Thyroid gland (tissue), 4 donors: ENCODE results near the gene PAQR5. TPM values are rescaled to one million over a fixed set of nuclear protein-coding genes. Genes with fewer than 3 reads are reported as not detected.

Experiments used
- DNase-seq, 2 donors: peaks; one replicate each; pipeline ENCODE4 v3.0.0-alpha.2; 2019
- H3K27ac ChIP-seq, 3 donors: fragments of 200-600 bp; sonication (generic); 1 replicate in 2 of 3; 2 replicates in 1 of 3; pipeline ENCODE4 v1.5.1; 2016 to 2019; ENCODE audit warnings: mild to moderate bottlenecking in 1 of 3, moderate library complexity in 1 of 3
- H3K27me3 ChIP-seq: fragments of 200-600 bp; sonication (generic); one replicate; pipeline ENCODE4 v1.5.1; 2019
- H3K36me3 ChIP-seq, 2 donors: fragments of 200-600 bp; sonication (generic); one replicate each; pipeline ENCODE4 v1.5.1; 2016 to 2019
- H3K4me1 ChIP-seq, 2 donors: fragments of 200-600 bp; sonication (generic); one replicate each; pipeline ENCODE4 v1.5.1; 2017 to 2019
- H3K4me3 ChIP-seq, 3 donors: fragments of 200-600 bp; sonication (generic); replicated peaks in 1 of 3; 1 replicate in 2 of 3; 2 replicates in 1 of 3; pipeline ENCODE4 v1.5.1; 2016; ENCODE audit warnings: mild to moderate bottlenecking in 1 of 3
- H3K9me3 ChIP-seq: fragments of 200-600 bp; sonication (generic); one replicate; pipeline ENCODE4 v1.5.1; 2017
- CTCF ChIP-seq, 6 experiments: fragments of 200-600 bp in 3 of 6; fragments of 450-650 bp in 3 of 6; sonication (generic) in 3 of 6; IDR thresholded peaks; one replicate each; pipeline ENCODE4 v1.5.1; 2016 to 2019; ENCODE audit warnings: antibody characterized with exemption in 6 of 6, mild to moderate bottlenecking in 2 of 6, inconsistent platforms in 1 of 6, moderate library complexity in 1 of 6
- POLR2A ChIP-seq, 2 donors: fragments of 450-650 bp; IDR thresholded peaks; one replicate each; pipeline ENCODE4 v1.6.1; 2017; ENCODE audit warnings: antibody characterized with exemption in 2 of 2, mild to moderate bottlenecking in 2 of 2, moderate library complexity in 1 of 2
- WGBS, 2 donors: methylation state at CpG; one replicate each; pipeline ENCODE4 v1.1.5; 2017; 5-methylcytosine and 5-hydroxymethylcytosine counted together
- intact Hi-C: fragments of 100-400 bp; cut with DNase I; formaldehyde crosslinking; loops from one replicate; pipeline ENCODE4 v1.15.1; 2023
- total RNA-seq, 4 donors: library from RNA; depleted of rRNA; stranded (reverse); fragments of >200 nt; gene quantifications; one replicate each; pipeline ENCODE4 v1.2.3, GENCODE V29; 2016

The PAQR5 gene
- total RNA-seq, 4 donors from 2014 or later, result 0.24 to 1.5 (median 0.65) TPM

DNA sequence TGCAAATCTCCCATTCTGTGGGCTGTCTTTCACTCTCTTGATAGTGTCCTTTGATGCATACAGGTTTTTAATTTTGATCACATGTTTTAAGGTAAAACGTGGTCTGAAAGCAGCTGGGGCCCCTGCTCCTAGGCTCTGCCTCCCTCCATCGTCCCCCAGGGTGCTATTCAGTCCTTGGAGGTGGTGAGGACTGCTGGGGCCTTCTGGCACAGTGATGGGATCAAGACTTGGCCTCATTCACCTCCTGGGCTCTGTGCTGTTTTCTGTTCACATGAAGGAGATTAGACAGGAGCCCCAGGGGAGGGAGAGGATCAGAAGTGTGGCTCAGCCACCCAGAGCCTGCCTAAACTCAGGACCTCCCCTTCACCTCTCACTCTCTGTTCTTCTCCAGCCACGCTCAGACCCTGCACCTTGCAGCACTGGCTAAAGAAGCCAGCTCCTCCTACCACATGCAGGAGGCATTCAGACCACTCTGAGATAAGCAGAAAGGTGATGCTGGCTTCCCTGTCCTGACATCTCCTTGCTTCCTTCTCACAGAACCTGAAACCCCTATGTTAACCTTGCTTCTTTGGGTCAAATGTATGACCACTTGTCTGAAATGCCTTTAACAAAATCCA is 43.9 kb downstream of the PAQR5 start:
- Histone ChIP-seq H3K9me3 (no peaks in the 10 kb centered on the region), H3K27me3 (no peaks in the 10 kb centered on the region), H3K4me1 (peaks cover 23 to 24% of the 10 kb centered on the region in 2 donors), H3K27ac (no peak overlapping the region), H3K36me3 (no peaks in the 10 kb centered on the region), H3K4me3 (no peak overlapping the region)
- DNase-seq, result no peak
- intact Hi-C loops, result no loop called here
- TF ChIP-seq CTCF (IDR thresholded peaks at IDR 0.05), result no peak
- no peak for TF ChIP-seq POLR2A (IDR thresholded peaks at IDR 0.05)
- WGBS, 2 donors, result 74 to 81% methylated on average over 3 of the region's 3 CpGs

DNA sequence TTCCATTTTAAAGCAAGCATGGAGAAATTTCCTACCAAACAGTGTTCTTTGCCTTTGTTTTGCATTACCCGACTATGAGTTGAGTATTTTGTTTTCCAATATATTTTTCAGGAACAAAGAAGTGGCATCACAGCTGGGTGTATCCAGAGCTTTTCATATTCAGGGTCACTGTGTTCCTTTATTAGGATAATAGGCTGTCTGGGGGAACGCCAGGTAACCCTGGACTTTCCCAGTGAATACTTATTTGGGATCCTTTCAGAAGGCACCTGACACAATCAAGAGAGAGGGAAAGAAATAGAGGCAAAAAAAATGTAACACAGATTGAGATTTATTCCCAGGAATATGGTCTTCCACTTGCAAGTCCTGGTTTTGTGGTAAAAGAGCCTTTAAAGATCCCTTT is 44.4 kb downstream of the PAQR5 start:
- TF ChIP-seq CTCF (IDR thresholded peaks at IDR 0.05) (no peak), POLR2A (IDR thresholded peaks at IDR 0.05) (no peak)
- DNase-seq, result no peak
- intact Hi-C loops, result no loop called here
- no peaks in the 10 kb centered on the region for H3K9me3 ChIP-seq
- H3K4me3 ChIP-seq, result no peak overlapping the region
- 17 to 32% methylated on average over 2 of the region's 2 CpGs for WGBS, 2 donors
- no peaks in the 10 kb centered on the region for H3K27me3 ChIP-seq
- no peaks in the 10 kb centered on the region for H3K36me3 ChIP-seq
- no peak overlapping the region for H3K27ac ChIP-seq
- peaks cover 23 to 24% of the 10 kb centered on the region in 2 donors for H3K4me1 ChIP-seq

- DNase-seq, result no peak
- H3K27ac ChIP-seq, result peak overlapping the region in 1 of 3 donors; percentile 73
- intact Hi-C loops, result no loop called here
- peaks cover 23 to 24% of the 10 kb centered on the region in 2 donors for H3K4me1 ChIP-seq
- no peaks in the 10 kb centered on the region for H3K9me3 ChIP-seq
- TF ChIP-seq CTCF (IDR thresholded peaks at IDR 0.05) (no peak), POLR2A (IDR thresholded peaks at IDR 0.05) (no peak)
- 81 to 82% methylated on average over 2 of the region's 2 CpGs for WGBS, 2 donors
- H3K36me3 ChIP-seq, result no peaks in the 10 kb centered on the region
- no peak overlapping the region for H3K4me3 ChIP-seq
- H3K27me3 ChIP-seq, result no peaks in the 10 kb centered on the region
These were observed 45.5 kb downstream of the PAQR5 start for GRCh38 chr15:69344238-69344637.

GRCh38 chr15:69346112-69346511 is 47.4 kb downstream of the PAQR5 start:
- WGBS, 2 donors, result 88% methylated on average over 5 of the region's 5 CpGs
- H3K9me3 ChIP-seq, result no peaks in the 10 kb centered on the region
- H3K27me3 ChIP-seq, result no peaks in the 10 kb centered on the region
- TF ChIP-seq POLR2A (IDR thresholded peaks at IDR 0.05) (no peak), CTCF (IDR thresholded peaks at IDR 0.05) (no peak)
- intact Hi-C loops, result no loop called here
- H3K36me3 ChIP-seq, result no peaks in the 10 kb centered on the region
- H3K27ac ChIP-seq, result peak overlapping the region in 2 of 3 donors; percentile 50 to 73
- no peak for DNase-seq
- no peak overlapping the region for H3K4me3 ChIP-seq
- peaks cover 23 to 24% of the 10 kb centered on the region in 2 donors for H3K4me1 ChIP-seq

DNA sequence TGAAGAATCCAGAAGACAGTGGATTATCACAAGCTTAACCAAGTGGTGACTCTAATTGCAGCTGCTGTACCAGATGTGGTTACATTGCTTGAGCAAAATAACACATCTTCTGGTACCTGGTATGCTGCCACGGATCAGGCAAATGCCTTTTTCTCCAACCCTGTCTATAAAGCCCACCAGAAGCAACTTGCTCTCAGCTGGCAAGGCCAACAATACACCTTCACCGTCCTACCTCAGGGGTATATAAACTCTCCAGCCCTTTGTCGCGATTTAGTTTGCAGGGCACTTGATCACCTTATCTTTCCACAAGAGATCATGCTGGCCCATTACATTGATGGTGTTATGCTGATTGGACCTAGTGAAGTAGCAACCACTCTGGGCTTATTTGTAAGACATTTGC is 52.6 kb downstream of the PAQR5 start:
- no peak for TF ChIP-seq POLR2A (IDR thresholded peaks at IDR 0.05)
- no peak for TF ChIP-seq CTCF (IDR thresholded peaks at IDR 0.05)
- no peaks in the 10 kb centered on the region for H3K9me3 ChIP-seq
- intact Hi-C loops, result no loop called here

More for the DNA sequence above, 52.6 kb downstream of the PAQR5 start:
- 92 to 94% methylated on average over 4 of the region's 4 CpGs for WGBS, 2 donors
- Histone ChIP-seq H3K27ac (no peak overlapping the region), H3K4me1 (no peaks in the 10 kb centered on the region), H3K4me3 (no peak overlapping the region), H3K36me3 (no peaks in the 10 kb centered on the region), H3K27me3 (no peaks in the 10 kb centered on the region)
- DNase-seq, result no peak
